AG20443 (cell line): ENCODE measurements around the gene HPSE2.

Experiments
- DNase-seq: peaks from one replicate; pipeline ENCODE4 v3.0.0; 2012; ENCODE audit warnings: low spot score, mixed read lengths

Gene HPSE2

DNA sequence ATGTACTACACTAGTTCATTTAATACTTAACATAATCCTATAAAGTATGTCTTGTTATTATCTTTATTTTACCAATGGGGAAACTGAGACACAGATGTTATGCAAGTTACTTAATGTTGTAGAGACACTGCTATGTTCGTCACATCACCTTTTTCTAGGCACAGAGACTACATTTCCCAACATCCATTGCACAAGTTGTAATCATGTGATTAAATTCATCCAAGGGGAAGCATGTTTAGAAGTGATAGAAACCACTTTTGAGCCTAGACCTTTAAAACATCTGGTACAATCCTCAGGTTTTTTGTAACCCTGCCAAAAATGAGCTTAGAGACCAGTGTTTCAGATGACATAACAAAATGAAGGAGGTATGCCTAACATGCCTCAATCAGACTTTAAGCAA is 402.1 kb downstream of the HPSE2 start:
- no peak for DNase-seq

DNA sequence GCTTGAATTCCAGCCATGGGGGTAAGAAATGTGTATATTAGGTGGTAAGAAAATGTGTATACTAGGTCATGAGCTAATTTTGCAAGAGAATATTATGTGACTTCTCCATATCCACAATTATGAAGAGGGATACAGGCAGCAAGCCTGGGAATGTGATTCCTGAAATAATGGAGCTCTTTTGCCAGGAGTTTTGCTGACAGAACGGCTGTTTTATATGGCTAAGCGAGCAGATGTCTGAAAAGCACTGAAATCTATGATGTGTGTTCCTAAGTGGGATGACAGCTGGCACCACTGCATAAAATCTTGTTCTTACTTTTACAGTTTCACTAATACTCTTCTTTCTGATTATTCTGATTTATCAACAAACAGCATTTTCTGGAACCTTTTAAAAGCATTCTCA is 402.9 kb downstream of the HPSE2 start:
- no peak for DNase-seq

DNA sequence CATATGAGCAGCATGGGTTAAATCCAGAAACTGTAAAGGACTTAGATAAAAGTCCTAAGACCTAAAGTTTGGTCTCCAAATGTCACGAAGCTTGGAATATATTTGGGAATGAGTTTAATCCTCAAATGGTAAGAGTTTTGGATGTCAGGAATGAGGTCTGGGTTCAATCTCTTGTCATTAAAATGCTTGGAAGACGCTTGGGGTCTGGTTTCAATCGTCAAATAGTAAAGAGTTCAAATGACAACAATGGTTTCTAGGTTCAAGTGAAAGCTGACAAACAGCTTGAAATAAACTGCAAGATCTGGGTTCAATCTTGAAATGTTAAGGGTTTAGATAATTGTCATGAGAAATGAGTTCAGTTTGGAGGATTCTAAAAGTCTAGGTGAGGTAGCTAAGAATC is 403.5 kb downstream of the HPSE2 start:
- DNase-seq = no peak

DNA sequence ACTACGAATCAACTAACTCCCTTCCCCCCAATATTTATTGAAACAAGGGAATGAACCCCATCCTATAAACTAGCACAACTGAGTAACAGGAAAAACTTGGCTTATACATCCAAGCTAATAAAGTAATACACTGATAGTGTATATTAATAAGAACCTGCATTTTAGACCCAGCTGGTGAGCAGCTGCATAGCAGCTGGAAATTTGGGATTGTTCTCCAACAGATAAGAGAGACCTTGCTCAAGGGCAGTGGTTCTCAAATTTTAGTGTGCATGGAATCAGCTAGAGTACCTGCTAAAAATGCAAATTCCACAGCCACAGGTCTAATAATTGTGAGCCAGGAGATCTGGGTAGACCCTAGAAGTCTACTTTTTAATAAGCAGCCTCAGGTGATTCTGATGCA is 404.3 kb downstream of the HPSE2 start:
- DNase-seq = no peak

DNA sequence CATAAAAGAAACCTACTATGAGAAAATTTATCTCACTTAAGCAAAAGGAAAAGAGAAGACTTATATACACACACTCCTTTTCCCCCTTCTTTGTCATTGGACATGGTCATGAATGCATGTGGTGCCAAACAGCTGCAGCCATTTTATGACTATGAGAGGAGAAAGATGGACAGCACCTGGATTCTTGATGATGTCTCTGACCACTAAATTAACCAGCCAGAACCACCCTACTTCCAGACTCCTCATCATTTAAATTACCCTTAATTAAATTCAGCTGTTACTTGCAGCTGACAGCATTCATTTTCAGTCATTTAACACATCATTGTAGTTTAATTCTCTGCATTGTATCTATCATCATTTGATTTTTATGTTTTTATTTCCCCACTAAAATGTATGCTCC is 409.9 kb downstream of the HPSE2 start:
- no peak for DNase-seq

DNA sequence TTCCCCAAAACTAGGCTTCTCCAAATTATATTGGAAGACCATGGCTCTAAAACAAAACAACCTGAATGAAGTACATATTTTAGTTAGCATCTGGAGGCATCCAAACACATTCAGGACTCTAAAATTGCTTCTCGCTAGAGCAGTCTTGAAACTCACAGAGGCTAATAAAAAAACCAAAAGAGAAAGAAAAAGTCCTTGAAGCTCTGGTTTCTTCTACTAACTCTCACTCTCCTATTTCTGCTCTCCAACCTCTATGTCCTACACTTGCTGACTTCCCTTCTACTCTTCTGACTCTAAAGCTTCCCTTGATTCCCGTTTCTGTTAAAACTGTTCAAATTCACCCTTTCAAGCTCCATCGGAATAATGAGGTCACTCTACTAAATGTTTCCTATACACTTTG is 418.3 kb downstream of the HPSE2 start:
- no peak for DNase-seq

DNA sequence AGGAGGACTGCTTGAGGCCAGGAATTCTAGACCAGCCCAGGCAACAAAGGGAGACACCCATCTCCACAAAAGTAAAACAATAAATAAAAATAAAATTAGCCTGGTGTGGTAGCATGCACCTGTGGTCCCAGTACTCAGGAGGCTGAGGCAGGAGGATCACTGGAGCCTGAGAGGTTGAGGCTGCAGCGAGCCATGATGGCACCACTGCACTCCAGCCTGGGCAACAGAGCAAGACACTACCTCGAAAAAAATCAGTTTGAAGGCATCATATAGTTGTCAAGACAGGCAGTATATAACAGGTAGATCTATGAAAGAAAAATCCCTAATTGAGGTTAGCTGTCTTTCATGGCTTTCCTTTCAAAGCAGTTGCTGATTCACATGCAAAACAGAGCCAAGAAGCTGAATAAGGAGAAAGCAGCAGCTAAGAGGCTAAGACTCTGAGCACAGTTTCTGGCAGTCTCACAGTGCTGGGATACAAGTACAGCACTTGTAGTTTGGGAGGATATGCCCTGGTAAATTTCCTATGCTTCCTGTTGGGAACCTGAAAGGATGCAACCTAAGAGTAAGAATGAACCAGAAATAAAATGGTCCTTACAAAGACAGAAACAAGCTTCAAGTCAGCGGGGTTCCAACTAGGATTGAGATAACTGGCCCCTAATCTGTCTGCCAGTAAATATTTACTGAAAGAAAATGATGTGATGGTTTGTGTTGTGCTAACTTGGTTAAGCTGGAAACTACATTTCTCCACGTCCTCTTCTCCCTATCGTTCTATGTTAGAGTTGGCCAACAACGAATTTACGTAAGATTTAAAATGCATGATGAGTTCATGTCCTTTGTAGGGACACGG is 420.4 kb downstream of the HPSE2 start:
- DNase-seq = no peak

DNA sequence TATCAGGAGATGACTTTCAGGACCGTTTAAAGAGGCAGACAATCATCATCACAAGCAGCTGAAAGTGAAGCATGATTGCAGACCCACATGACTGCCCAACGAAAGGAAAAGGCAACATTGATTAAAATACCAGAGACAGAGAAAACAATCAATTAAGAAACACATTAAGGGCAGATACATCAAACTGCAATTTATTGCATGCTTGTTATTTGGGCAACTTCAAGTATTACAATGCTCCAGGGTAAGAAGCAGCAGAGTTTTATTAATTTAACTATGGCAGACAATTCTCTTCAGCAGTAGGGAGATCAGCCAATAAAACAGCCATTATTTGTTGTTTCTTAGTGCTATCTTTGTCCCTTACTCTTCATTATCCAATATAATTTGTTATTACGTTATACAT is 421.2 kb downstream of the HPSE2 start:
- no peak for DNase-seq

DNA sequence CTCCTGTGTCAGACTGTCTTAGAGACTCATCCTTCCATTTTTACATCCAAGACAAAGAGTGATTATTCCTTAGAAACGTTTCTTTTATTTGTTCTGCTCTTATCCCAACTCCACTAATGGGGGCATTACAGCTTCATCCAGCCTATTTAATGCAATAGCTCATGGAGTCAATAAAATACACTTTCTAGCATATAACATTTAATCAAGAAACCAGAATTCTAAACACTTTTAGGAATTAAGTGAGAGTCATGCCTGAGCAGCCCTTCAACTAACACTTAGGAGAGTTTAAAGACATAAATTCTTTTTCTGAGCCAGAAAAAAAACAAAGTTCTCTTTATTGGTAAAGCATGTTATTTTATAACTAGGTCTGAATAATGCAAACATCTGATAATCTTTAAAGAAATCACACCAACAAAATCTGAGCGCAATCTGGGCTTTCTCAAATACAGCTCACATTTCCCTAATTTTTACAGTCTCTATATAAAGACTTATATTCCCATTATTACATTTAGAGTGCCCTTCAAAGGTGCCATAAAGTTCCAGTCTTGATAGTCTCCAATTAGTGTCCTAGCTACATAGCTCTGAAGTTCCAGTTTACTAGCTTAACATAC is 427.3 kb downstream of the HPSE2 start:
- no peak for DNase-seq

DNA sequence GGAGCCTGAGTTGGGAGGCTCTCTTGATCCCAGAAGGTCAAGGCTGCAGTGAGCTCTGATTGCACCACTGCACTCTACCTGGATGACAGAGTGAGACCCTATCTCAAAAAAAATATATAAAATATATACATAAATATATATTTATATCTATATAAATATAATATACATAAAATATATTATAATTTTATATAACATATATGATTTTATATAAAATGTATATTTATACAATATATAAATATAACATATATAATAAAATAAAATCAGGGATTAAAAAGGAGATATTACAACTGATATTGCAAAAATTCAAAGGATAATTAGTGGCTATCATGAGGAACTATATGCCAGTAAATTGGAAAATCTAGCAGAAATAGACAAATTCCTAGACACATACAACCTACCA is 435.4 kb downstream of the HPSE2 start:
- no peak for DNase-seq

DNA sequence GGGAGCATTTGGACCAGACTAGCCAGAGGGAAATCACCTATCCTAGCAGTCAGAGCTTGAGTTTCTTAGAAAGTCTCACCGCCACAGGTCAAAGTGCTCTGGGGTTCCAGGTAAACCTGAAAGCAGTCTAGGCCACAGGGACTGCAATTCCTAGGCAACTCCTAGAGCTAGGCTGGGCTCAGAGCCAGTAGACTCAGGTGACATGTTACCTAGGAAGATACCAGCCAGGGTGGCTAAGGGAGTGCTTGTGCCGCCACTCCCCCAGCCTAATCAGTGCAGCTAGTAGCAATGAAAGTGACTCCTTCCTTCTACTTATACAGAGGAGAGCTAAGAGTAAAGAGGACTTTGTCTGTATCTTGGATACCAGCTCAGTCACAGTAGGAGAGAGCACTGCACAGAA is 440.2 kb downstream of the HPSE2 start:
- no peak for DNase-seq

DNA sequence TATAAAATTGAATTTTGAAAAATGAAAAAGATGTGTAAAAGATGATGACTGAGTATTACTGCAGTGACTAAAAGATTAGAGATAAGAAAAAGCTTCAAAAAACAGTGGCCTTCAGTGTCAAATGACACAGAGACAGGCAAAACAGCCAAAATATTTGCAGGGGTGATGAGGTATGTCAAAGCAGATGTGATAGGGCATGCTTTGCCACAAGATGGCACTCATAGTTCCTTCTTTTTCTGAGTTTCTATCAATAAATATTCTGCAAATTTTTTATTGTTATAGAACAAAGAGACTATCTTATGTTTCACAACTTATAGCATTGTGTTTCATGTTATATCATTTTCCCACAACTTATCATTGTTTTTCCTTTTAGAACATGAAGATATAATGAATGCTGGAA is 444.8 kb downstream of the HPSE2 start:
- DNase-seq = peak; percentile 22

DNA sequence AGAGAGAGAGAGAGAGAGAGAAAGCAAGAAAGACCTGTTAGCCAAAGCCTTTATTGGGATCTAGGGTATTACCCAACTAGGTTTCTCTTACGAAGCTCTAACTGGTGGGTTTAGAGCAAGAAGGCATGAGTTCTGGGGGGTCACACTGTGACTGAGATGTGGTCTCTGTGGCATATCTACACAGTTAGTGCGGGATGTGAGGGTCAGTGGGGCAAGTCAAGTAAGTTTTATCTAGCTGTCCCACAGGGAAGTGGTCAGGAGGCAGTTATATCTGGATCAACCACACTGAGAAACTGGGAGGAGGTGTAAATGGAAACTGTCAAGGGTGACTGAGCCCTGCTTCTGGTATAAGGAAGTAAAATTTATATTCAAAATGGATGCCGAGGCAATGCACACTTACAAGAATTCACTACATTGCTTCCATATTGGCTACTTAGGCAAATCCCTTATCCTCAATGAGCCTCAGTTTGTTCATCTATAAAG is 457.3 kb downstream of the HPSE2 start:
- no peak for DNase-seq

DNA sequence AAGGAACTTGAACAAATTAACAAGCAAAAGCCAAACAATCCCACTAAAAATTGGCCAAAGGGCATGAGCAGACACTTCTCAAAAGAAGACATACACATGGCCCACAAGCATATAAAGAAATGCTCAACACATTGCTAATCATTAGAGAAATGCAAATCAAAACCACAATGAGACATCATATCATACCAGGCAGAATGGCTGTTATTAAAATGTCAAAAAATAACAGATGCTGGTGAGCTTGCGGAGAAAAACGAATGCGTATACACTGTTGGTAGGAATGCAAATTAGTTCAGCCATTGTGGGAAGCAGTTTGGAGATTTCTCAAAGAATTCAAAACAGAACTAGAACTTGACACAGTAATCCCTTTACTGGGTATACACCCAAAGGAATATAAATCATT is 477.2 kb downstream of the HPSE2 start:
- no peak for DNase-seq

DNA sequence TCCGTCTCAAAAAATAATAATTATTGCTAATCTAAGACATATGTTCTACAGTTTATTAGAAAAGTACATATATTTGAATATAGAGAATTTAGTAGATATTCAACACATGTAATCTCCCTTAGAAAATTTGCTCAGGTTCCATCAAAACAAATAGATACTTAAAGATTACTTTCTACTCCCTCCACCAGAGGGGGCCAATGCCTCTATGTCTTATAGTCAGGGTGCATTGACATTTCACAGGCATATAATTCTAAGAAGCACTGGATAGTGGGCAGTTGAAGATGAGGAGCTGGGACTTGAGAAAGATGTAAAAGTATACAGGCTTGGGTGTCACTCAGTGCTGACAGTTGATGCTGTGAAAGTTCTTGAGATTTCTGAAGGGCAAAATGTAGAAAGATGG is 487.4 kb downstream of the HPSE2 start:
- DNase-seq = peak; percentile 22

DNA sequence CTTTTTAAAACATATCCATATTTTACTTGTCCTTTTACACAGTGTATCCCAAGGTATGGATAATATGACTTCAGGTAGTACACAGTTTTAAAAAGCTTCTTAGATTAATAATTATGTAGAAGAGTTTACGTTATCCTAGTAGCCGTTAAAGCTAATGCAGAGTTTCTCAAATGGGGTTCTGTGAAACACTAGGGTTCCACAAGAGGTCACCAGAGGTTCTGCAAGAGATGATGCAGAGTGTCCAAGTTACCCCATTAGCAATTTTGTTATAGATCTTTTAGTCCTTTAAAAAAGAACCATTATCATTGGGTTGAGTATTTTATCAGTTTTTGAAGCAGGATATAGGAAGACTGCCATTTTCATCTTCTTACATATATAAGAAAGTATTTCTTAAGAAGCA is 490.0 kb downstream of the HPSE2 start:
- DNase-seq = no peak

DNA sequence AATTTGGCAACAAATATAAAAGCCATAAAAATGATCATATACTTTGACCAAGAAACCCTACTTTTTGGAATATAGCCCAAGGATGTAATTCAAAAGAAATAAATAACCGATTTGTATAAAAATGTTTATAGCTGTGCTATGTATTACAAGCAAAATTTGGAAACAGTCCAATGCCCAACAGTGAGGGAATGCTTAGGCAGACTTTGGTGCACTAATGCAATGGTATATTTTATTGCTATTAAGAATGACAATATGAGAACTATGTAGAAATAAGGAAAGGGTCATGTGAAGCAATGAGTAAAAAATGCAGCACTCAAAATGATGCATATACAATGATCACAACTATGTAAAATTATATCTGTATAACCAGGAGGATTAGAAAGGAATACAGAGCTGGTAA is 515.1 kb downstream of the HPSE2 start:
- DNase-seq = no peak

DNA sequence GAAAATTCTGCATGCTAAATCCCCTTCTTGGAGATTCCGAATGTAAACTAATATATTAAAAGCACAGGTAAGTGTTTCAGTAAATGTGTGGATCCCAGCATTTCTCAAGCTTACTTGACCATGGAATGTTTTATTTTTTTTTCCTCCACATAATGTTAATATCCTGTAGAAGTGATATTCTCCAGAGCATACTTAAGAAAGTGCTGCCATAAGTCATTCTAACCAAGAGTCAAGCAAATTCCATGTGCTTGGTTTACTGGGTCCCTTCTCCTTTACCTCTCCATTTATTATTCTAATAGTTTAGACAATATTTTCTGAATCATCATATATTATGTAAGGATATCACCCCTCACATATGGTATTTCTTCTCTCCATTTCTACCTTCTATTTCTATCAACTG is 522.1 kb downstream of the HPSE2 start:
- no peak for DNase-seq

DNA sequence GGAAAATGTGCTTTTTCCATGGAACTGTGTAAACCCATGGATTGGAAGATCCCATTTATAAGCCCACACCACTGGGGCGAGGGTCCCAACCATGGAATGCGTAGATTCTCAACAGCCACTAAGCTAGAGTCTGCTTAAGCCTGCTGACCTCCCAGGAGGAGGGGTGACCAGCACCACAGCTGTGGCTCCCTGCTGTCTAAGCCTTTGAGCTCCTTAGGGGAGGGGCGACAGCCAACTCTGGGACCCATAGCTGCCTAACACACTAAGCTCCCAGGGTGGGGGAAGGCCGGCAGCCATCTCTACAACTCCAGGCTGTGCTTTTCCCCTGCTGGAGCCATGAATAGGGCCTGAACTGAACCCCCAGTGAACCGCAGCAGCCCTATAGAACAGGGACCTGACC is 539.1 kb downstream of the HPSE2 start:
- DNase-seq = no peak

DNA sequence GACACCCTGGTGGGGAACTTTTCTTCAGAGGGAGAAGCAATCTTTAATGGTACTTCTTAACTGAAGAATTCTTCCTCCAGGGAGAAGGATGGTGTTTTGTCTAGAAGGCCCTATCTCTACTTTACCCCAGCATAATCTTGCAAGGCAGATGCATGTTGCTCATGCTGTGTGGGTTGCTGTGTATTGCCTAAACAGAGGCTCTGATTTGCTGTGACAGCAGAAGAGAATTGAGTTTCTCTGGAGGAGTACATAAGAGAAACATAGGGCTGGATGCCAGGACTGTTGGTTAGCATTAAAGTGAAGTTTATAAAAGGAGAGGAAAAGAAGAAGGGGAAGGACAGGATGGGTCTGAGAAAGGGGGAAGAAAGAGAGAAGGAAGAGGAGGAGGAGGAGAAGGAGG is 540.8 kb downstream of the HPSE2 start:
- no peak for DNase-seq

DNA sequence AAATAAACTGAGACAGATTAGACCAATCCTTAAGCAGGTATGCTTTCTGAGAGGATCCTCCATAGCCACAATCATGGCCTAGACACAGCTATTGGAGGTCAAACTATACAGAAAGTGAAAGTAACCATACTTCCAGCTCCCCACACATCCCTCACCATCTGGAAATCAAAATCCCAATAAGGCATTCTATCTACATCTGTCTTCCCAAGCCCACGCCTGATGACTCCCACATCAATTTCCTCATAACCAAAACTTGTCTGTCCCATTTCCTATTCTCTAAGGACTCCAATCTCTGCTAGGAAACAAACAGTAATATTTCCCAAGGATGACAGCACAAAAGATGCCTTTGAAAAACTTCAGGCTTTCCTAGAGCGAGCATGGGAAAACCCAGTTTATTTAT is 541.6 kb downstream of the HPSE2 start:
- DNase-seq = no peak

DNA sequence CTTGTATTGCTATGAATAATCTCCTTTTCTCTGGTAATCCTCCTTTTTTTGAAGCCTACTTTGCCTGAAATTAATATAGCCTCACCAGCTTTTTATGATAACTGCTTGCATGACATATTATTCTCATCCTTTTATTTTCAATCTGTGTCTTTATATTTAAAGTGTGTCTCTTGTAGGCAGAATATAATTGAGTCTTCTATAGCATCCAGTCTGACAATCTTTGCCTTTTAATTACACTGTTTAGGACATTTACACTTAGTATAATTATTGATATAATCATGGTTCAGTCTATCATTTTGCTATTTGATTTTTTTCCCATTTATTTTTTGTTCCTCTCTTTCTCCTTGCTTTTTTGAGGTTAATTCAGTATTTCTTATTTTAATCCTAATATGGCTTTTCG is 548.0 kb downstream of the HPSE2 start:
- no peak for DNase-seq

DNA sequence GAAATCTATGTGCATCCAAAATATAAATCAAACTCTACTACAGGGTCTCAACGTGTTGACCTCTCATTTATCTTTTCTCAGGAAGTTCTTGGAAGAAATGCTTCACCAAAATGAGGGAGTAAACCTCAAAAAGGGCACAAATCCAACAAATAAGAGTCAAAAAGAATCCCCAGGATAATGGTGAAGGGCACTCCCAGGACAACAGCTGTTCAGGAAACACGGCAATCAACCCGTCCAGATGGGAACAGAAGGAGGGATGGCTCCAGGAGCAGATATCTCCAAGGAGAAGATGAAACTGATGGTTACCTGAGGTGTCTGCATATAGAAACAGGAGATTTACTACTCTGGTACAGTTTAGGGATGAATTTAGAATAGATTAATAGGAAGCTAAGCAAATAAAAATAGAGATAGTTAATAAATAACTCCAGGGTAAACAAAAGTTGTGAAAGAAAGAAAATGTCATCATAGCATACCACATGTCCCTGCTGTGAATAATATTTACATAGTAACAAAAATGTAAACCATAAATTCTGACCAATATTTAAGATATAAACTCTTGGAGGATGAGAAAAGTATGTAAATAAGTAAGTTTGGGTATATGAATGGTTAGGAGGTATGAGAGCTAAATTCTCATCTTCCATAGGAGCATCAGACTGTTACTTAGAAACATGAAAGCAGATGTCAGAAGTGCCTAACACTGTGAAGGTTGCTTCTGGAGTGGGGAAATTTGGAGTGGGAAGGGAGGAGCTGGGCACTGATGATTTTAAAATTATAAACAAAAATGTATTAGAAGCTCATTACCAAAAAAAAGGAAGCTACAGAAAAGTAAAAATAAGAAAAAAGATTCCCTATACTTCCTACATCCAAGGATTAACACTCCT is 551.4 kb downstream of the HPSE2 start:
- DNase-seq = no peak
